WTC11 (cell line): Measurements from ENCODE around the gene TEX36. TPM values are rescaled to one million over a fixed set of nuclear protein-coding genes. Genes with fewer than 3 reads are reported as not detected.
"Not testable (repeated sequence)": the region's sequence is repeated elsewhere in the genome, so short reads cannot be mapped to it uniquely, and the experiment has no call there.

Source experiments
- ATAC-seq: fragments of 200-7000 bp; cut with Tn5 transposase; 2 replicates; pipeline ENCODE4 v1.10.0; 2021; ENCODE audit warnings: mild to moderate bottlenecking, moderate library complexity
- CTCF ChIA-PET: fragments of 300-600 bp; sonication (Branson Sonifier 250); formaldehyde crosslinking; loops from one replicate; lab custom pipeline; 2021; ENCODE audit warnings: antibody characterized with exemption; lab: Charles Lee
- POLR2A ChIA-PET: fragments of 350-600 bp; sonication (Branson Sonifier 250); formaldehyde crosslinking; loops from one replicate; lab custom pipeline; 2021; ENCODE audit warnings: antibody characterized with exemption; lab: Charles Lee
- DNase-seq: peaks from one replicate; pipeline ENCODE4 v3.0.0; 2021; ENCODE audit warnings: low spot score
- H3K27ac Mint-ChIP-seq: 2 replicates; pipeline ENCODE4 v1.8.0; 2021; ENCODE audit warnings: mixed read lengths
- H3K27me3 Mint-ChIP-seq: 2 replicates; pipeline ENCODE4 v1.8.0; 2021; ENCODE audit warnings: low read depth, mild to moderate bottlenecking, moderate library complexity, mixed read lengths
- H3K36me3 Mint-ChIP-seq: 2 replicates; pipeline ENCODE4 v1.8.0; 2021; ENCODE audit warnings: mixed read lengths
- H3K4me1 Mint-ChIP-seq: 2 replicates; pipeline ENCODE4 v1.8.0; 2022; ENCODE audit warnings: mixed read lengths
- H3K4me3 Mint-ChIP-seq: 2 replicates; pipeline ENCODE4 v1.8.0; 2021; ENCODE audit warnings: mild to moderate bottlenecking, moderate library complexity, mixed read lengths
- H3K9me3 Mint-ChIP-seq: 2 replicates; pipeline ENCODE4 v1.8.0; 2021; ENCODE audit warnings: mixed read lengths
- ELF4 ChIP-seq: sonication (generic); formaldehyde crosslinking; IDR thresholded peaks from 2 replicates; pipeline ENCODE4 v1.8.1; 2022; ENCODE audit warnings: low read depth, mild to moderate bottlenecking, moderate library complexity, missing genetic modification reagents
- FOXJ3 ChIP-seq: sonication (generic); formaldehyde crosslinking; IDR thresholded peaks from 2 replicates; pipeline ENCODE4 v1.9.0; 2021; ENCODE audit warnings: missing genetic modification reagents, mild to moderate bottlenecking, borderline replicate concordance
- total RNA-seq: library from RNA; stranded (reverse); gene quantifications from 3 replicates; pipeline ENCODE4 v1.2.3, GENCODE V29; 2021
- TF ChIP-seq, protein P1 (sequence below): fragments of 250-450 bp; sonication (Bioruptor Pico); IDR thresholded peaks from 2 replicates; pipeline ENCODE4 v1.9.0; 2021; ENCODE audit warnings: moderate library complexity, mild to moderate bottlenecking, inconsistent platforms, borderline replicate concordance
- TF ChIP-seq, protein P2 (sequence below): fragments of 250-450 bp; sonication (Bioruptor Pico); conservative IDR thresholded peaks from 2 replicates; pipeline ENCODE4 v1.9.0; 2021; ENCODE audit warnings: mild to moderate bottlenecking
- TF ChIP-seq, protein P3 (sequence below): sonication (generic); formaldehyde crosslinking; IDR thresholded peaks from 2 replicates; pipeline ENCODE4 v1.8.0; 2022; ENCODE audit warnings: missing genetic modification reagents
- TF ChIP-seq, protein P4 (sequence below): sonication (generic); formaldehyde crosslinking; IDR thresholded peaks from 2 replicates; pipeline ENCODE4 v1.8.0; 2022; ENCODE audit warnings: mild to moderate bottlenecking, missing genetic modification reagents
- TF ChIP-seq, protein P5 (sequence below): sonication (generic); formaldehyde crosslinking; IDR thresholded peaks from 2 replicates; pipeline ENCODE4 v1.8.1; 2022; ENCODE audit warnings: mild to moderate bottlenecking, missing genetic modification reagents, moderate library complexity, borderline replicate concordance
- TF ChIP-seq, protein P6 (sequence below): sonication (generic); formaldehyde crosslinking; IDR thresholded peaks from 2 replicates; pipeline ENCODE4 v1.8.1; 2022; ENCODE audit warnings: low read depth, mild to moderate bottlenecking, moderate library complexity, missing genetic modification reagents, borderline replicate concordance

TEX36 gene
- total RNA-seq, 1 experiment from 2014 or later = not detected

DNA sequence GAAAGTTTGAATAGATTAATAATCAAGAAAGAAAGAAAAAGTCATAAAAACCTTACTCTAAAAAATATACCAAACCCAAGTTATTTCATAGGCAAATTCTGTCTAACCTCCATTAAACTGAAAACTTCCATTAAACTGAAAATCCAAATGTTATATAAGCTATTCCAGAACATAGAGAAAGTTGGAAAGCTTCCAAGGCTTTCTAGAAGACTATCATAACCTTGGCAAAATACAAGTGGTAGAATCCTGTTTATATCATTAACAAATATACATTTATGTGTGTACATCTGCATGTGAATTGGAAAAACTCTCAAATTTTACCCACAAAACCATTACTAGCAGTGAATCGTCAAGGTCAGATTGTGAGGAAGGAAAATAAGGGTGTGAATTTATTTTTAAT lies 23.9 kb downstream of the TEX36 start (continued):
- TF ChIP-seq, protein P1, sequence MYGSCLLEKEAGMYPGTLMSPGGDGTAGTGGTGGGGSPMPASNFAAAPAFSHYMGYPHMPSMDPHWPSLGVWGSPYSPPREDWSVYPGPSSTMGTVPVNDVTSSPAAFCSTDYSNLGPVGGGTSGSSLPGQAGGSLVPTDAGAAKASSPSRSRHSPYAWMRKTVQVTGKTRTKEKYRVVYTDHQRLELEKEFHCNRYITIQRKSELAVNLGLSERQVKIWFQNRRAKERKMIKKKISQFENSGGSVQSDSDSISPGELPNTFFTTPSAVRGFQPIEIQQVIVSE (CRISPR knock-in tag) = no peak
- TF ChIP-seq ELF4 (CRISPR knock-in tag) = no peak
- TF ChIP-seq, protein P2, sequence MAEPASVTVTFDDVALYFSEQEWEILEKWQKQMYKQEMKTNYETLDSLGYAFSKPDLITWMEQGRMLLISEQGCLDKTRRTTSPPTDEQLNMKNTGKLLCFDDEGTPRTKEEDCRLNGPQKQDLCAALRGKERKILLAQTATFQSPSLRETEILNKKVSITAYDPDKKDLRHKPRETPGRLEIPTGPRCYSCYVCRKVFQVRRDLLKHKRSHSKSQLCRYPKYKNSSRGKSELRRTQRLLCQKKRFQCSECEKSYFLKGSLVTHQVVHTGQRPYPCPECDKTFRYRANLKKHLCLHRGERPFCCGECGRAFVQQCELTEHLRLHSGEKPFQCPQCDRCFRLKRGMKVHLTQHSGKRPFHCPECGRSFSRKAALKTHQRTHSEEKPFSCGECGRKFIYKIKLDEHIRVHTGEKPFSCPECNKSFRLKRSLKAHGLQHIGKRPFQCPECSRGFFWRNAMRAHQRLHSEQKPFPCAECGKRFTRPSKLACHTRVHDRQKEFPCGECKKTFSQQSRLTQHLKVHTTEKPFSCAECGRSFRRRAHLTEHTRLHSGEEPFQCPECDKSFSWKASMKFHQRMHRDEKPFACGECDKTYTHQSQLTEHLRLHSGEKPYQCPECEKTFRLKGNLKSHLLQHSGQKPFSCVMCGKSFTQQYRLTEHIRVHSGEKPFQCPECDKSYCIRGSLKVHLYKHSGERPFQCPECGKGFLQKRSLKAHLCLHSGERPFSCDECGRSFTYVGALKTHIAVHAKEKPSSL (CRISPR knock-in tag) = no peak
- no peak for TF ChIP-seq FOXJ3 (CRISPR knock-in tag)
- TF ChIP-seq, protein P3, sequence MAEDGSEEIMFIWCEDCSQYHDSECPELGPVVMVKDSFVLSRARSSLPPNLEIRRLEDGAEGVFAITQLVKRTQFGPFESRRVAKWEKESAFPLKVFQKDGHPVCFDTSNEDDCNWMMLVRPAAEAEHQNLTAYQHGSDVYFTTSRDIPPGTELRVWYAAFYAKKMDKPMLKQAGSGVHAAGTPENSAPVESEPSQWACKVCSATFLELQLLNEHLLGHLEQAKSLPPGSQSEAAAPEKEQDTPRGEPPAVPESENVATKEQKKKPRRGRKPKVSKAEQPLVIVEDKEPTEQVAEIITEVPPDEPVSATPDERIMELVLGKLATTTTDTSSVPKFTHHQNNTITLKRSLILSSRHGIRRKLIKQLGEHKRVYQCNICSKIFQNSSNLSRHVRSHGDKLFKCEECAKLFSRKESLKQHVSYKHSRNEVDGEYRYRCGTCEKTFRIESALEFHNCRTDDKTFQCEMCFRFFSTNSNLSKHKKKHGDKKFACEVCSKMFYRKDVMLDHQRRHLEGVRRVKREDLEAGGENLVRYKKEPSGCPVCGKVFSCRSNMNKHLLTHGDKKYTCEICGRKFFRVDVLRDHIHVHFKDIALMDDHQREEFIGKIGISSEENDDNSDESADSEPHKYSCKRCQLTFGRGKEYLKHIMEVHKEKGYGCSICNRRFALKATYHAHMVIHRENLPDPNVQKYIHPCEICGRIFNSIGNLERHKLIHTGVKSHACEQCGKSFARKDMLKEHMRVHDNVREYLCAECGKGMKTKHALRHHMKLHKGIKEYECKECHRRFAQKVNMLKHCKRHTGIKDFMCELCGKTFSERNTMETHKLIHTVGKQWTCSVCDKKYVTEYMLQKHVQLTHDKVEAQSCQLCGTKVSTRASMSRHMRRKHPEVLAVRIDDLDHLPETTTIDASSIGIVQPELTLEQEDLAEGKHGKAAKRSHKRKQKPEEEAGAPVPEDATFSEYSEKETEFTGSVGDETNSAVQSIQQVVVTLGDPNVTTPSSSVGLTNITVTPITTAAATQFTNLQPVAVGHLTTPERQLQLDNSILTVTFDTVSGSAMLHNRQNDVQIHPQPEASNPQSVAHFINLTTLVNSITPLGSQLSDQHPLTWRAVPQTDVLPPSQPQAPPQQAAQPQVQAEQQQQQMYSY = no peak
- TF ChIP-seq, protein P4, sequence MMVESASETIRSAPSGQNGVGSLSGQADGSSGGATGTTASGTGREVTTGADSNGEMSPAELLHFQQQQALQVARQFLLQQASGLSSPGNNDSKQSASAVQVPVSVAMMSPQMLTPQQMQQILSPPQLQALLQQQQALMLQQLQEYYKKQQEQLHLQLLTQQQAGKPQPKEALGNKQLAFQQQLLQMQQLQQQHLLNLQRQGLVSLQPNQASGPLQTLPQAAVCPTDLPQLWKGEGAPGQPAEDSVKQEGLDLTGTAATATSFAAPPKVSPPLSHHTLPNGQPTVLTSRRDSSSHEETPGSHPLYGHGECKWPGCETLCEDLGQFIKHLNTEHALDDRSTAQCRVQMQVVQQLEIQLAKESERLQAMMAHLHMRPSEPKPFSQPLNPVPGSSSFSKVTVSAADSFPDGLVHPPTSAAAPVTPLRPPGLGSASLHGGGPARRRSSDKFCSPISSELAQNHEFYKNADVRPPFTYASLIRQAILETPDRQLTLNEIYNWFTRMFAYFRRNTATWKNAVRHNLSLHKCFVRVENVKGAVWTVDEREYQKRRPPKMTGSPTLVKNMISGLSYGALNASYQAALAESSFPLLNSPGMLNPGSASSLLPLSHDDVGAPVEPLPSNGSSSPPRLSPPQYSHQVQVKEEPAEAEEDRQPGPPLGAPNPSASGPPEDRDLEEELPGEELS = no peak
- TF ChIP-seq, all 79 proteins: peak for 0

DNA sequence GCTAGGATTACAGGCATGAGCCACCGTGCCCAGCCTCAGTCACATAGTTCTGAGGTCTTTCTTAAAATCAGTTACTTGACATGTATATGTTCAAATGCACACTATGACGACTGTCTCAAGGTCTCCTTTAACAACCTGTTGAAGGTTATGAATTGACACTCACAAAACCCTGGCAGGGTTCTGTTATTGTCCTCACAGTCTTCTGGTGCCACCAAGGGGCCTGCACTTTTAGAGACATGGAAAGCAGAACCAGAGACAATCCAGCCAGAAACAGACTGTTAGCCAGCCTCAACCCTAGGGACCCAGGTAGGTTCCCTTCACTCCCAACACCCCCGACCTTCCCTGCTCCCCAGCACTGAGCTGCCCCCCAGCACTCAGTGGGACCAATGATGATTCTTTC lies 26.4 kb downstream of the TEX36 start:
- DNase-seq (no peak), ATAC-seq (no peak)
- Mint-ChIP-seq H3K4me3 (no peak overlapping the region), H3K27me3 (peaks cover 4% of the 10 kb centered on the region; the same call in 1 of the 2 replicates), H3K4me1 (peaks cover 5% of the 10 kb centered on the region), H3K36me3 (no peaks in the 10 kb centered on the region), H3K27ac (no peak overlapping the region), H3K9me3 (peaks cover 4% of the 10 kb centered on the region; the same call in 1 of the 2 replicates)
- ChIA-PET CTCF (no interaction called here), POLR2A (no interaction called here)
- TF ChIP-seq, protein P5, sequence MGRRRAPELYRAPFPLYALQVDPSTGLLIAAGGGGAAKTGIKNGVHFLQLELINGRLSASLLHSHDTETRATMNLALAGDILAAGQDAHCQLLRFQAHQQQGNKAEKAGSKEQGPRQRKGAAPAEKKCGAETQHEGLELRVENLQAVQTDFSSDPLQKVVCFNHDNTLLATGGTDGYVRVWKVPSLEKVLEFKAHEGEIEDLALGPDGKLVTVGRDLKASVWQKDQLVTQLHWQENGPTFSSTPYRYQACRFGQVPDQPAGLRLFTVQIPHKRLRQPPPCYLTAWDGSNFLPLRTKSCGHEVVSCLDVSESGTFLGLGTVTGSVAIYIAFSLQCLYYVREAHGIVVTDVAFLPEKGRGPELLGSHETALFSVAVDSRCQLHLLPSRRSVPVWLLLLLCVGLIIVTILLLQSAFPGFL (CRISPR knock-in tag) = no peak
- TF ChIP-seq, protein P3 = no peak
- TF ChIP-seq, protein P6, sequence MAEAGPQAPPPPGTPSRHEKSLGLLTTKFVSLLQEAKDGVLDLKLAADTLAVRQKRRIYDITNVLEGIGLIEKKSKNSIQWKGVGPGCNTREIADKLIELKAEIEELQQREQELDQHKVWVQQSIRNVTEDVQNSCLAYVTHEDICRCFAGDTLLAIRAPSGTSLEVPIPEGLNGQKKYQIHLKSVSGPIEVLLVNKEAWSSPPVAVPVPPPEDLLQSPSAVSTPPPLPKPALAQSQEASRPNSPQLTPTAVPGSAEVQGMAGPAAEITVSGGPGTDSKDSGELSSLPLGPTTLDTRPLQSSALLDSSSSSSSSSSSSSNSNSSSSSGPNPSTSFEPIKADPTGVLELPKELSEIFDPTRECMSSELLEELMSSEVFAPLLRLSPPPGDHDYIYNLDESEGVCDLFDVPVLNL = no peak

DNA sequence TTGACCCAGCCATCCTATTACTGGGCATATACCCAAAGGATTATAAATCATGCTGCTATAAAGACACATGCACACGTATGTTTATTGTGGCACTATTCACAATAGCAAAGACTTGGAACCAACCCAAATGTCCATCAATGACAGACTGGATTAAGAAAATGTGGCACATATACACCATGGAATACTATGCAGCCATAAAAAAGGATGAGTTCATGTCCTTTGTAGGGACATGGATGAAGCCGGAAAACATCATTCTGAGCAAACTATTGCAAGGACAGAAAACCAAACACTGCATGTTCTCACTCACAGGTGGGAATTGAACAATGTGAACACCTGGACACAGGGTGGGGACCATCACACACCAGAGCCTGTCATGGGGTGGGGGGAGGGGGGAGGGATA lies 29.9 kb downstream of the TEX36 start:
- H3K27me3 Mint-ChIP-seq = peaks cover 17% of the 10 kb centered on the region
- ATAC-seq, H3K27ac Mint-ChIP-seq, DNase-seq, CTCF ChIA-PET, H3K4me3 Mint-ChIP-seq, POLR2A ChIA-PET, H3K4me1 Mint-ChIP-seq: not testable (repeated sequence)
- peaks cover 21% of the 10 kb centered on the region for H3K9me3 Mint-ChIP-seq
- H3K36me3 Mint-ChIP-seq = peaks cover 10% of the 10 kb centered on the region
